HG03039 (cell line): ENCODE data around the gene VKORC1.
"Not testable (repeated sequence)": the region's sequence is repeated elsewhere in the genome, so short reads cannot be mapped to it uniquely, and the experiment has no call there.

Source experiments
- ATAC-seq: cut with Tn5 transposase; IDR thresholded peaks from one replicate; pipeline ENCODE4 v1.9.1; 2021; ENCODE audit warnings: mild to moderate bottlenecking, moderate library complexity; ENCODE audit not compliant: unreplicated experiment

Gene VKORC1

GRCh38 chr16:31107465-31107867, 12.9 kb upstream of the VKORC1 start:
- ATAC-seq, result no peak

- ATAC-seq, result no peak
These were observed 12.2 kb upstream of the VKORC1 start for GRCh38 chr16:31106509-31107464.

- ATAC-seq, result no peak
These were observed 11.1 kb upstream of the VKORC1 start for GRCh38 chr16:31105677-31106213.

- ATAC-seq, result not testable (repeated sequence)
These were observed 6.5 kb upstream of the VKORC1 start for GRCh38 chr16:31100876-31101641.

- ATAC-seq, result no peak
These were observed 5.5 kb upstream of the VKORC1 start for GRCh38 chr16:31099860-31100638.

- ATAC-seq, result no peak
These were observed 541 bp downstream of the VKORC1 start for GRCh38 chr16:31094088-31094423.

- no peak for ATAC-seq
These were observed 1.4 kb downstream of the VKORC1 start for GRCh38 chr16:31093132-31093703.

GRCh38 chr16:31092330-31092729, 2.3 kb downstream of the VKORC1 start:
- ATAC-seq, result no peak

GRCh38 chr16:31090540-31090939, 4.1 kb downstream of the VKORC1 start:
- no peak for ATAC-seq

GRCh38 chr16:31089199-31089598, 5.4 kb downstream of the VKORC1 start:
- ATAC-seq, result no peak

GRCh38 chr16:31088459-31089183, 6.0 kb downstream of the VKORC1 start, which contains the start of gene PRSS53:
Gene PRSS53 (minus strand): TSS chr16:31088943. CDS start chr16:31088809, 134 bp downstream.
- no peak for ATAC-seq

- ATAC-seq, result no peak
These were observed 6.6 kb downstream of the VKORC1 start for GRCh38 chr16:31087971-31088370.

GRCh38 chr16:31087481-31087880, 7.1 kb downstream of the VKORC1 start:
- no peak for ATAC-seq

GRCh38 chr16:31086629-31086906, 8.0 kb downstream of the VKORC1 start:
- no peak for ATAC-seq

- ATAC-seq, result no peak
These were observed 8.5 kb downstream of the VKORC1 start for GRCh38 chr16:31085873-31086628.

- no peak for ATAC-seq
These were observed 9.2 kb downstream of the VKORC1 start for GRCh38 chr16:31085411-31085810.

- no peak for ATAC-seq
These were observed 9.9 kb downstream of the VKORC1 start for GRCh38 chr16:31084584-31085302.

GRCh38 chr16:31083981-31084380, 10.6 kb downstream of the VKORC1 start:
- ATAC-seq, result no peak

GRCh38 chr16:31083556-31083955, 11.0 kb downstream of the VKORC1 start:
- no peak for ATAC-seq
